HEK293 (cell line): ENCODE results near the gene CMTR2.

Experiments
- AEBP2 ChIP-seq: fragments of 450-650 bp; formaldehyde crosslinking; IDR thresholded peaks from 2 replicates; pipeline ENCODE4 v1.5.1; 2016; ENCODE audit warnings: missing biosample characterization, missing genetic modification characterization, borderline replicate concordance
- CTCF ChIP-seq: fragments of 450-650 bp; formaldehyde crosslinking; IDR thresholded peaks from 2 replicates; pipeline ENCODE4 v1.5.1; 2016; ENCODE audit warnings: missing biosample characterization, missing genetic modification characterization
- GLI4 ChIP-seq: fragments of 450-650 bp; formaldehyde crosslinking; IDR thresholded peaks from 2 replicates; pipeline ENCODE4 v1.5.1; 2016; ENCODE audit warnings: missing biosample characterization, missing genetic modification characterization
- HOXD13 ChIP-seq: sonication (generic); formaldehyde crosslinking; IDR thresholded peaks from 2 replicates; pipeline ENCODE4 v1.8.0; 2022; ENCODE audit warnings: missing genetic modification reagents, borderline replicate concordance
- ZNF23 ChIP-seq: fragments of 450-650 bp; formaldehyde crosslinking; IDR thresholded peaks from 2 replicates; pipeline ENCODE4 v1.5.1; 2016; ENCODE audit warnings: missing biosample characterization, missing genetic modification characterization, borderline replicate concordance
- ZNF274 ChIP-seq, 2 experiments: fragments of 200-500 bp in 1 of 2; fragments of 450-650 bp in 1 of 2; sonication (Bioruptor generic) in 1 of 2; formaldehyde crosslinking in 1 of 2; IDR thresholded peaks; 2 replicates each; pipeline versions ENCODE4 v1.5.1 to v1.6.1; 2014 to 2016; ENCODE audit warnings: borderline replicate concordance in 1 of 2, inconsistent platforms in 1 of 2, low read length in 1 of 2, missing biosample characterization in 1 of 2, missing genetic modification characterization in 1 of 2
- ZNF302 ChIP-seq: fragments of 450-650 bp; formaldehyde crosslinking; IDR thresholded peaks from 2 replicates; pipeline ENCODE4 v1.5.1; 2016; ENCODE audit warnings: missing biosample characterization, missing genetic modification characterization, low read depth
- ZNF747 ChIP-seq: fragments of 450-650 bp; formaldehyde crosslinking; IDR thresholded peaks from 2 replicates; pipeline ENCODE4 v1.5.1; 2016; ENCODE audit warnings: missing biosample characterization, missing genetic modification characterization
- ZNF776 ChIP-seq: fragments of 450-650 bp; formaldehyde crosslinking; IDR thresholded peaks from 2 replicates; pipeline ENCODE4 v1.5.0; 2017; ENCODE audit warnings: missing biosample characterization, missing genetic modification characterization, borderline replicate concordance
- ZSCAN4 ChIP-seq: fragments of 450-650 bp; formaldehyde crosslinking; IDR thresholded peaks from 2 replicates; pipeline ENCODE4 v1.5.1; 2017; ENCODE audit warnings: missing biosample characterization, missing genetic modification characterization

GRCh38 chr16:71263582-71263981 lies 25.6 kb downstream of the CMTR2 start:
- TF ChIP-seq ZNF302 (no peak), ZNF776 (tag by site-specific recombination) (no peak), ZNF23 (tag by site-specific recombination) (no peak), HOXD13 (no peak), ZNF747 (no peak), ZSCAN4 (no peak), CTCF (no peak), ZNF274 (IDR thresholded peaks at IDR 0.05; ENCODE audit: low read length) (no peak), ZNF274 (tag by site-specific recombination; IDR thresholded peaks at IDR 0.05; ENCODE audit: borderline replicate concordance) (no peak), GLI4 (tag by site-specific recombination) (no peak), AEBP2 (tag by site-specific recombination) (no peak)
